Measurements from ENCODE around the gene UTY.
"Not testable (repeated sequence)": the region's sequence is repeated elsewhere in the genome, so short reads cannot be mapped to it uniquely, and the experiment has no call there.

Gene UTY

DNA sequence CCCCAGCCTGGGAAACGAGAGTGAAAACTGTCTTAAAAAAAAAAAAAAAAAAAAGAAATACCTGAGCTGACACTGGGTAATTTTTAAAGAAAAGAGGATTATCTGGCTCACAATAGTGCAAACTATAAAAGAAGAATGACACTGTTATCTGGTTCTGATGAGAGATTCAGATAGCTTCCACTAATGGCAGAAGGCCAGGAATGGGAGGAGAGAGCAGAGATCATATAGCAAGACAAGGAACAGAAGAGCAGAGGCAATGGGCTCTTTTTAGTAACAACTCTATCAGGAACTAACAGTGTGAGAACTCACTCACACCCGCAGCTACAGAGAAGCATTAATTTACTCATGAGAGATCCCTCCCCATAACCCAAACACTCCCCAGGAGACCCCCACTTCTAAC, 184.8 kb downstream of the UTY start:
- no peak for DNase-seq

DNA sequence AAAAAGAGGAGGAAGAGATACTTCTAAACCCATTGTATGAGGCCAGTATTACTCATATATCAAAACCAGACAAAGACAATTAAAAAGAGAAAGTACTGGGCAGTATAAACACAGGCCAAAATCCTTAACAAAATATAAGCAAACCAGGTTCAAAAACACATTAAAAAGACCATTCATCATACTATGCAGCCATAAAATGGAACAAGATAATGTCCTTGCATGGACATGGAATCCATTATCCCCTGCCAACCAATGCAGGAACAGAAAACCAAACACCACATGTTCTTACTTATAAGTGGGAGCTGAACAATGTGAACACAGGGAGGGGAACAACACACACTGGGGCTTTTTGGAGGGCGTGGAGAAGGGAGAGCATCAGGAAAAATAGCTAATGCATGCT, 188.6 kb downstream of the UTY start:
- DNase-seq = no peak

DNA sequence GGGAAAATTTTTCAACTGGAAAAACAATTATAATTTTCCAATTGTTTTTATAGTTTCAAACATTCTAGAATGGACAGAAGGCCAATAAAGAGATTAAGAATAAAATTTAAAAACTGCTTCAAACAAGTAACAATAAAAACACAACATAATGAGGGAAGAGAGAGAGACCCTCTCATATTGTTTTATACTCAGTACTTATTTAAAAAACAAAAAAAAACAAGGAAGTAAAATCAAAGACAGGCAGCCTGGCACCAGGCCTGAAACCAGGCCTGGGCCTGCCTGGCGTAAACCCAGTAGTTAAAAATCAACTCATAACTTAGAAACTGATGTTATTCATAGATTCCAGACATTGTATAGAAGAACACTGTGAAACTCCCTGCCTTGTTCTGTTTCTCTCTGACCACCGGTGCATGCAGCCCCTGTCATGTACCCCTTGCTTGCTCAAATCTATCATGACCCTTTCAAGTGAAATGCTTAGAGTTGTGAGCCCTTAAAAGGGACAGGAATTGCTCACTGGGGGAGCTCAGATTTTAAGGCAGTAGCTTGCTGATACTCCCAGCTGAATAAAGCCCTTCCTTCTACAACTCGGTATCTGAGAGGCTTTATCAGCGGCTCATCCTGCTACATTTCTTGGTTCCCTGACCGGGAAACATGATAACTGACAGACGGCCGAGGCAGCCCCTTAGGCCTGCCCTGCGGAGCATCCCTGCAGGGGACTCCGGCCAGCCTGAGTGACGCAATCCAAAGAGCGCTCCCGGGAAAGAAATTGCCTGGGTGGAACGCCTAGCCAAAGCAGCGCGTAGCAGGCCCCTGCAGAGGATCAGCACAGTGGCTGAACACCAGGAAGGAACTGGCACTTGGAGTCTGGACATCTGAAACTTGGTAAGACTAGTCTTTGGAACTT, 197.4 kb downstream of the UTY start:
- not testable (repeated sequence) for DNase-seq

DNA sequence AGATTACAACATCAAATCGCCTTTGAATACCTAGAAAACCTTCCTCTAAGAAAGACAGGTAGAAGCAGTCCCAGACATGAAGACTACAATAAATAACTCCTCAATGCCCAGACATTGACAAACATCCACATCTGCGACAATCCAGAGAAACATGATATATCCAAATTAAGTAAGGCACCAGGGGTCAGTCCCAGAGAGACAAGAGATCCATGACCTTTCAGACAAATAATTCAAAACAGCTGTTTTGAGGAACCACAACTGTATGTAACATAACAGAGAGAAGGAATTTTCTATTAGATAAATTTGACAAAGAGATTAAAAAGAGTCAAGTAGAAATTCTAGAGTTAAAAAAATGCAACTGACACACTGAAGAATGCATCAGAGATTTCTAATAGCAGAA, 200.3 kb downstream of the UTY start:
- DNase-seq = no peak

DNA sequence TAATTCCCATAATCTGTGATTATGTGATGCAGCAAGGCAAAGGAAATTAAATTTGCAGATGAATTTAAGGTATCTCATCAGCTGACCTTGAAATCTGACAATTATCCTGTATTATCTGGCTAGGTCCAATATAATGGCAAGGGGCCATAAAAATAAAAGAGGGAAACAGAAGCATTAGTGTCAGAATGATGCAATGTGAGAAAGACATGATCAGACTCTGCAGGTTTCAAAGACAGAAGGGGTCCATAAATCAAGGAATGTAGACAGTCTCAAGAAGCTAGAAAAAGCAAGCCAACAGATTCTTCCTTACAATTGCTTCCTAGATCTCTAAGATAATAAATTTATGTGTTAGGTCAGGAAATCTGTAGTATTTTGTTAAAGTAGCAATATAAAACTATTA, 208.1 kb downstream of the UTY start:
- DNase-seq = no peak

DNA sequence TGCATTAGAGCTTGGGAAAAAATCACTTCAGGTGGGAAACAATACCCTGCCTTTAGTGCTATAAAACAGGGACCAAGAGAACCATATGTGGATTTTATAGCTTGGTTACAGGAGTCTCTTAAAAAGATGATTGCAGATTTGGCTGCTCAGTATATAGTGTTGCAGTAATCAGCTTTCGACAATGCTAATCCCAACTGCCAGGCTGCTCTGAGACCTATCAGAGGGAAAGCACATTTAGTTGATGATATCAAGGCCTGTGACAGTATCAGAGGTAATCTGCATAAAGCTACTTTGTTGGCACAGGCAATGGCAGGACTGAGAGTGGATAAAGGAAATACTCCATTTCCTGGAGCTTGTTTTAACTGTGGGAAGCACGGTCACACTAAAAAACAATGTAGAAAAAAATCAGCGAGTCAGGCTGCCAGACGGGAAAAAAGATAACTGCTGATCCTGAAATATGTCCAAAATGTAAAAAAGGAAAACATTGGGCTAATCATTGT, 225.8 kb downstream of the UTY start:
- DNase-seq = not testable (repeated sequence)

DNA sequence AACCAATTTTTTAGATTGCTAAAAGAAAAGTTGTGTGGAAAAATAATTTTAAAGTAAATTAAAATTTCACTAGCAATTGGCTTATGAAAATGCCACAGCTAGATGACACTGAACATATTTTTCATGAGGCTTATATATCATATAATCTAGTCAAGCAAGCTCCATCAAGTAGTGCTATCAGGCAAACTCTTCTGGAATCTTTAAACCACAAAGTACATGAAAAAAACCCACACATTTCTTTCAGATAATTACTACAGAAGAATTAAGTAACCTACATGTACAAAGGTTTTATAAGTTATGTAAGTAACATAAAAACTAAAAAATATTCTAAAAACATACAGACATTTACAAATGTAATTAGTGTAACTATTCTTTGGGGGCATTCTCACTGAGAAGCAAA, 229.4 kb downstream of the UTY start:
- no peak for DNase-seq

DNA sequence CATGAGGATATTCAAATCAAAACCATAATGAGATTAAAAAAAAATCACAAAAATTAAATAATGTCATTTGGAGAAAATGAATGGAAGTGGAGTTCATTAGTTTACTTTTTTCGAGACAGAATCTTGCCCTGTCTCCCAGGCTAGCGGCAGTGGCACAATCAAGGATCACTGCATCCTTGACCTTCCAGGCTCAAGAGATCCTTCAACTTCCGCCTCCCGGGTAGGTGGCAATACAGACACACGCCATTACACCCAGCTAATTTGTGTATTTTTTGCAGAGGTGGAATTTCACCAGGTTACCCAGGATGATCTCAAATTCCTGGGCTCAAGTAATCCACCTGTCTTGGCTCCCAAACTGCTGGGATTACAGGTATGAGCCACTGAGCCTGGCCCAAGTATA, 236.1 kb downstream of the UTY start:
- DNase-seq = no peak

DNA sequence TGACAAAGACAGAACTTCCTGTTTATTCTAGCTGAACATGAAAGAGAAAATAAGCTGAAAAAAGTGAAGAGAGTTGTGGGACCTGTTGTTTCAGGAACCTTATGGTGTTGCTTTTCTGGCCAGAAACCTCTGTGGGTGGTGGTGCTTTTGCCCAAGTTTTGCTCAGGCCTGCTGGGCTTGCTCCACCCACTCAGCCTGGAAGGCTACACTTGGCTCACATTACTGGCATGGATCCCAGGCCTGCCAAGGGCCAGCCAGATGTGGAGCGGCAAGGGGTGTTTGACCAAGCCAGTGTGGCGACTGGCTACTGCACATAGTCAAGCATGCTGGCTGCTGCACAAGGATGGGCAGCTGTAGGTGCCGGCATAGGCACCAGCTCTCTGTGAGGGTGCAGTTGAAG, 245.9 kb downstream of the UTY start:
- DNase-seq = no peak

DNA sequence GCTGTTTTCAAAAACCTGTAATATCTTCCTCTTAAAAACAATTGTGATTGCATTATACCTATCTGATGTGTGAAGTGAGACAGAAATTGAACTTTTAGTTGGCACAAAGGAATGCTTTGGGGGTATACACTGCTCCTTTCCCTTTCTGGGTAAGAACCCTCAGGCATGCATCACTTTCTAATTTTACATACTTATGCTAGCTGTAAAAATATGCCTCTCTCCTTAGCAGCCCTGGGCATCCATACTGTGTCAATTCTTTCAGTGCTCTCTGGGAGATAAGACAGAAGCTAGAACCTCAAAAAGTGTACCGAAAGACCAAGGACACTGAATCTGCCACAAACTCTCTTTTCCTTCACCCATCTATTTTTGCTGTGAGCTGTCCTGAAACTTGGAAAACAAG, 246.7 kb downstream of the UTY start:
- DNase-seq = no peak

DNA sequence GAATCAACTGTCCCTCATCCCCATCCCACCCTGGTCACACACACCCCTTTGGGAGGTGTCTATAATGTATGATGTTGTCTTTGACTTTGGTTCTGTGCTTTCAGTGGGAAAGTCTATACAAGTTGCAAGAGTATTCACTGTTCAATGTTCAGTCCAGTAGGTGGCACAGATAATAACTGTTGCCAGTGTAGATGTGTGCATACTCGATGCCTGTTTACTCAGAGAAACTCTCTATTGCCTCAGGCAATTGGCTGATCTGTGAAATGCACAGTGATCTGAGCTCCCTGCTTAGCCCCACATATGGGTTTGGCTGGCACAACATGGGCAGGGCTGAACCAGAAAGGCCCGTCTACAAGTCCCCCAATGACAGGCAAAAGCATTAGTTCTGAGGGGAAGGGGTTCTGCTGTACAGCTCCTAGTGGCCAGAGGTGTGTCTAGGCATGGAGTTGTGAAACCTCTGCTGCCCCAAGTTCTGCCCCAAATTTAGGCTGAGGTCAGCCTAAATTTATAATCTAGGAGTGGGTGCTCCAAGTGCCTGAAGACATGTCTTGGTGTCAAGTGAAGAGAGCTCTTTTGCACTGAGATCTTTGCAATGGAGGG, 252.4 kb downstream of the UTY start:
- no peak for DNase-seq

DNA sequence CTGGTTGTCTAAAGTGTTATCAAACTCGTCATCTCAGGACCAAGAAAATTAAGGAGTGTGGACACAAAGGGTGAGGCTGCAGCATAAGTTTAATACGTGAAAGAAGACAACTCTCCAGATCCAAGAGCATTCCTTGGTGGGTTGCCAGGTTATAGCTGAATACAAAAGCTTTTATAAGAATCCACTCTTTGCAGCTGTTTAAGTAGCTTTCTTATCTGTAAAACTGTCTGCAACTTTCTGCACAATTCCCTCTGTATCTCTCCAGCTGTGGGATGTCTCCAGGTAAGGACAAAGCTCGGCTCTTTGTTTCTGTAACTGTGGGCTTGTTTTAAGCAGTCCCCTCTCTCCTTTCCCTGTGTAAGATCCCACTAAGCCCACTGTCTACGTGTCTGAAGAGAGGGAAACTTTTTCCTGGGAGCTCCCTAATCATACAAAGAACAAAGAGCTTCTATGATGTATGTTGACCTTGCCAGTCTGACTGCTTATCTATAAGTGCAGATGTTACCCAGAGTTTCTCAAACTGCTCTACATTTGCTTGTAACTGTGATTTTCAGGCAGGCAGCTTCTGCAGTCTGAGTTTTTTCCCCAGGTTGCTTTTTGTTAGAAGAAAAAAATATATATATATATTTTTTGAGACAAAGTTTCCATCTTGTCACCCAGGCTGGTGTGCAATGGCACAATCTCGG, 268.7 kb downstream of the UTY start:
- DNase-seq = no peak

DNA sequence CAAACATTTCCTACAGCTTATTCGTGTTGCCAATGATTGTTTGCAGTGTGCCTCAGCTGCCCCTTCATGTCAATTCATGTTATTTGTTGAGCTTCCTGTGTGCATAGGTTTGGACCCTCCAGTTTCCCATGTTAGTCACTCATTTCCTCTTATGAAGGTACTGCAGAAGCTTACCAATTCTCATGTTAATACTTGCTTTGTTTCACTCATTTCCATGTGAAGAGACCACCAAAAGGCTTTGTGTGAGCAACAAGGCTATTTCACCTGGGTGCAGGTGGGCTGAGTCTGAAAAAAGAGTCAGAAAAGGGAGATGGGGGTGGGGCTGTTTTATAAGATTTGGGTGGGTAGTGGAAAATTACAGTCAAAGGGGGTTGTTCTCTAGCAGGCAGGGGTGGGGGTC, 274.6 kb downstream of the UTY start:
- DNase-seq = no peak
